ENCODE results near the gene FMNL2. TPM values are rescaled to one million over a fixed set of nuclear protein-coding genes. Genes with fewer than 3 reads are reported as not detected.

The FMNL2 gene
- total and polyA plus RNA-seq, 8 donors = 7.8 to 100.0 (median 36.5) TPM

- TF ChIP-seq POLR2AphosphoS5 (IDR thresholded peaks at IDR 0.05) (no peak), EP300 (IDR thresholded peaks at IDR 0.05) (no peak), POLR2A (IDR thresholded peaks at IDR 0.05) (no peak), CTCF (IDR thresholded peaks at IDR 0.05) (no peak)
Measured at GRCh38 chr2:152584301-152584700, 249.3 kb downstream of the FMNL2 start.

GRCh38 chr2:152585830-152586484 lies 251.0 kb downstream of the FMNL2 start:
- H3K36me3 ChIP-seq = peaks cover 0 to 9% (median 7%) of the 10 kb centered on the region in 4 donors
- peak overlapping the region in 2 of 5 donors; percentile 1 for H3K27ac ChIP-seq
- no peak overlapping the region for H3K4me3 ChIP-seq
- intact Hi-C loops (cut with DNase I; ENCODE audit: low total_unique reads) = no loop called here
- peaks cover 0 to 16% (median 3%) of the 10 kb centered on the region in 4 donors for H3K4me1 ChIP-seq
- TF ChIP-seq POLR2AphosphoS5 (IDR thresholded peaks at IDR 0.05) (peak in 2 of 3 donors; percentile 23 to 29), CTCF (IDR thresholded peaks at IDR 0.05) (no peak), EP300 (IDR thresholded peaks at IDR 0.05) (no peak)
- H3K9me3 ChIP-seq = no peaks in the 10 kb centered on the region
- no peaks in the 10 kb centered on the region for H3K27me3 ChIP-seq
- WGBS, 5 donors = 48 to 70% (median 62%) methylated on average over 3 of the region's 3 CpGs
- DNase-seq = peak in 1 of 2 donors; percentile 63

More at GRCh38 chr2:152584301-152584700, 249.3 kb downstream of the FMNL2 start:
- no peak overlapping the region for H3K27ac ChIP-seq
- DNase-seq = peak in 1 of 2 donors; percentile 31
- H3K36me3 ChIP-seq = peaks cover 0 to 9% (median 7%) of the 10 kb centered on the region in 4 donors
- WGBS, 5 donors = 65 to 85% (median 82%) methylated on average over 3 of the region's 3 CpGs
- peaks cover 0 to 16% (median 3%) of the 10 kb centered on the region in 4 donors for H3K4me1 ChIP-seq
- intact Hi-C loops (cut with DNase I; ENCODE audit: low total_unique reads) = no loop called here
- no peaks in the 10 kb centered on the region for H3K9me3 ChIP-seq
- no peak overlapping the region for H3K4me3 ChIP-seq
- no peaks in the 10 kb centered on the region for H3K27me3 ChIP-seq

GRCh38 chr2:152587187-152587947 lies 252.4 kb downstream of the FMNL2 start:
- H3K36me3 ChIP-seq = no peaks in the 10 kb centered on the region
- H3K4me1 ChIP-seq = peaks cover 0 to 16% (median 3%) of the 10 kb centered on the region in 4 donors
- H3K27ac ChIP-seq = no peak overlapping the region
- no peak overlapping the region for H3K4me3 ChIP-seq
- no peak for DNase-seq
- no peaks in the 10 kb centered on the region for H3K27me3 ChIP-seq
- intact Hi-C loops (cut with DNase I; ENCODE audit: low total_unique reads) = no loop called here
- TF ChIP-seq POLR2AphosphoS5 (IDR thresholded peaks at IDR 0.05) = no peak
- no peak for TF ChIP-seq POLR2A (IDR thresholded peaks at IDR 0.05)
- no peak for TF ChIP-seq EP300 (IDR thresholded peaks at IDR 0.05)
- no peak for TF ChIP-seq CTCF (IDR thresholded peaks at IDR 0.05)
- 77 to 87% (median 83%) methylated on average over 7 of the region's 7 CpGs for WGBS, 5 donors
- no peaks in the 10 kb centered on the region for H3K9me3 ChIP-seq

GRCh38 chr2:152588998-152589397 lies 254.0 kb downstream of the FMNL2 start:
- intact Hi-C loops (cut with DNase I; ENCODE audit: low total_unique reads) = no loop called here
- Histone ChIP-seq H3K27me3 (no peaks in the 10 kb centered on the region), H3K9me3 (no peaks in the 10 kb centered on the region), H3K36me3 (no peaks in the 10 kb centered on the region), H3K4me1 (peaks cover 0 to 11% (median 4%) of the 10 kb centered on the region in 4 donors), H3K27ac (no peak overlapping the region), H3K4me3 (no peak overlapping the region)
- 84 to 90% (median 85%) methylated on average over 6 of the region's 6 CpGs for WGBS, 5 donors
- DNase-seq = no peak
- TF ChIP-seq POLR2A (IDR thresholded peaks at IDR 0.05) (no peak), CTCF (IDR thresholded peaks at IDR 0.05) (no peak), EP300 (IDR thresholded peaks at IDR 0.05) (no peak), POLR2AphosphoS5 (IDR thresholded peaks at IDR 0.05) (no peak)

All from stomach (tissue), 9 donors.